ENCODE measurements around the gene SUN2.

GRCh38 chr22:38736257-38736570, 19.6 kb downstream of the SUN2 start:
- no peak for TF ChIP-seq CTCF (conservative IDR thresholded peaks at IDR 0.05 in 1 of 2, IDR thresholded peaks at IDR 0.05 in 1 of 2; ENCODE audit: low read depth in 1 of 2, low read length in 2 of 2)
- TF ChIP-seq EZH2 (IDR thresholded peaks at IDR 0.05; ENCODE audit: low read length, missing control alignments), result no peak

All from fibroblast of lung (primary cell).